NCI-H1048 (cell line): ENCODE results near the gene TNFAIP8L1.
"Not testable (repeated sequence)": the region's sequence is repeated elsewhere in the genome, so short reads cannot be mapped to it uniquely, and the experiment has no call there.

ENCODE experiments used
- DNase-seq: peaks from one replicate; lab custom pipeline; 2025; lab: John Stamatoyannopoulos, UW

Gene TNFAIP8L1

GRCh38 chr19:4678881-4679790 is 39.8 kb downstream of the TNFAIP8L1 start:
- peak; percentile 48 for DNase-seq

GRCh38 chr19:4680021-4680420 is 40.7 kb downstream of the TNFAIP8L1 start:
- not testable (repeated sequence) for DNase-seq

- DNase-seq = no peak
Observed at GRCh38 chr19:4682417-4683200, 43.3 kb downstream of the TNFAIP8L1 start.

- DNase-seq = no peak
Observed at GRCh38 chr19:4684312-4685095, 45.2 kb downstream of the TNFAIP8L1 start.

DNA sequence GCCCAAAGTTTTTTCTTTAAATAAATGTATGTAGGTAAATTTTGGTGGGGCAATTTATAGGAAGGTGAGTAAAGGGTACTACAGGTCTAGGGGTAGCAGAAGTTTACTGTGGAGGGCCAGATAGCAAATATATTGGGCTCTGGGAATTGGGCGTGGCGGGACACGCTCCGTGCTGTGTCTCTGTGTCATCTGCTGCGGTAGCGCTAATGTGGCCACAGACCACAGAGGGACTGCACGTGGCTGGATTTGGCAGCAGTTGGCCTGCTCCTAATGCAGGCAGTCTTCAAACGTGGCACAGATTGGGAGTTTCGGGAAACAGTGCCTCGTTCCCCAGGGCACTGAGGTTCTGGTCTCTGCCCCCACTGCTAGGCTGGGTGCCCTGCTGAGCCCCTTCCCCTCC is 47.4 kb downstream of the TNFAIP8L1 start:
- DNase-seq = no peak

DNA sequence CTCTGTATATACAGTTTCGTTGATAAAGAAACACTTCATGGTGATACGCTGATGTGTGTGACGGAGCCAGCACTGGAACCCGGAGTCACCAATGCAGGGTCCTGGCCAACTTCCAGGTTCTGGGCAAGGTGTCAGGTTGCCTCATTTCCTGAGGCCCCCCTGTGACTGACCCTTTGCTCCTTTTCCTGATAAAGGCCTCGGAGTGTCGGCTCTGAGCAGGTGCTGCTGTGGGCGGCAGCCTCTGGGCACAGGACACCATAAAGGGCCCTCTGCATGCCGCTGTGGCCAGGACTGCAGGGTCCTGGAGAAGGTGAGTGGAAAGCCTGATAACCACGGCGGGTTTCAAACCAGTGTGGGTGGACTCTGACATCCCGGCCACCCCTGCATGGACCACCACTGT is 48.1 kb downstream of the TNFAIP8L1 start:
- DNase-seq = no peak

DNA sequence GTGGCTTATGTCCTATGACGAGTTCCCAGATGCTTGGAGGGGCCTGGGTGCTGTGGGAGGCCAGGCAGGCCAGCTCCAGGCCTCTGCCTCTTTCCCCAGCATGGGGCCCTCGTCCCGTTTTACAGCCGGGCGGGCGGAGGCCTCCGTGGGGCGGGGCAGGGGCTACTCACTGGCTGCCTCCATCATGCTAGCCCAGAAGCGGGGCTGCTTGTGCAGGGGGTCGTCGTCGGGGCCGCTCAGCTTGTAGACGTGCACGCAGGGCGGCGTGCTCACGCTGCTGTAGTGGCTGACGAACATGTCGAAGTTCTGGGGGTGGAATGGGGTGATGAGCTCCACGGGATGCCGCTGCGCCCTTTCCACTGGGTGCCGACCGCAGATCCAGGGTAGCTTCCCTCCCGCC is 49.3 kb downstream of the TNFAIP8L1 start:
- no peak for DNase-seq

DNA sequence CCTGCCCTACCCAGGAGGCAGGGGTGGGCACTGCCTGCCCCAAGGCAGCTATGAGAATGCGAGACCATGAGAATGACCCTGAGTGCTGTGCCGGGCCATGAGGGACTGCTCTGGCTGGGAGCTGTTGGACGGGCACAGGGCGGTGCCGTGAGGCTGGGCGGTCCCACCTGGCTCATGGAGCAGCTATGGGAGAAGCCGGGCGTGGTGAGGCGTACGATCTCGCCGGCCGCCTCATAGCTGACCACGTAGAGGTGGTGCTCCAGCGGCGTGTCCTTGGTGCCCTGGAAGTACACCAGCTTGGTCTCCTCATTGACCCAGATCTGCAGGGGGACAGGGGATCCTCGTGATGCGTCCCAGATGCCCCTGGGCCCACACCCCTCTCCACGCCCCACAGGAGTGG is 50.1 kb downstream of the TNFAIP8L1 start:
- no peak for DNase-seq

- DNase-seq = no peak
Observed at GRCh38 chr19:4690361-4690760, 51.0 kb downstream of the TNFAIP8L1 start.

GRCh38 chr19:4691373-4691772 is 52.1 kb downstream of the TNFAIP8L1 start:
- no peak for DNase-seq

GRCh38 chr19:4692251-4693077 is 53.1 kb downstream of the TNFAIP8L1 start:
- DNase-seq = no peak

GRCh38 chr19:4693078-4693350 is 53.7 kb downstream of the TNFAIP8L1 start:
- no peak for DNase-seq

DNA sequence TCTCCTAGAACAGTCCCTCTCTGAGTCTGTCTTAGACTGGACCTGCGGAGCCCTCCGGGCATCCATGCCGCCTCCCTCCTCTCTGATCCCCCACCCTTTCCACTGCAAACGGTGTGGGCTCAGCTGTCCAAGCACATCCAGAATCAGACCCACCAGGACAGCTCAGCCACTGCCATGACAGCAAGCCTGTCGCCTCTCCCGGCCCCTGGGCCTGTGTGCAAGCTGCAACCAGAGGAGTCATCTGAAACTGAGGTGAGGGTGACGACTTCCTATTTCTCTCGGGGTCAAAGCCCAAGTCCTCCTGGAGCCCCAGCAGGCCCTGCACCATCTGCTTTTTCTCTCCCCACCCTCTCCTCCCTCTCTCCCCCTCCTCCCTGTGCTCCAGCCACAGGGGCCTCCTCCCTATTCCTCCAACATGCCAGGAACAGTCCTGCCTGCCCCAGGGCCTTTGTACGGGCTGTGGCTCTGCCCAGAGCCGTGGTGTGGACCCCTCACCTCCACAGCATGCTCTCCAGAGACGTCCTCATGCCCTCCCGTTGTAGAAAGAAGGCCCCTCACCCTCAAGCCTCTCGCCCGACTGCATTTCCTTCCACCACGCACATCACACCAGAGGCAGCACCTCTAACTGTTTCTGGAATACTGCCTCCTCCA is 54.3 kb downstream of the TNFAIP8L1 start:
- DNase-seq = no peak

GRCh38 chr19:4694211-4694987 is 55.1 kb downstream of the TNFAIP8L1 start:
- DNase-seq = no peak

DNA sequence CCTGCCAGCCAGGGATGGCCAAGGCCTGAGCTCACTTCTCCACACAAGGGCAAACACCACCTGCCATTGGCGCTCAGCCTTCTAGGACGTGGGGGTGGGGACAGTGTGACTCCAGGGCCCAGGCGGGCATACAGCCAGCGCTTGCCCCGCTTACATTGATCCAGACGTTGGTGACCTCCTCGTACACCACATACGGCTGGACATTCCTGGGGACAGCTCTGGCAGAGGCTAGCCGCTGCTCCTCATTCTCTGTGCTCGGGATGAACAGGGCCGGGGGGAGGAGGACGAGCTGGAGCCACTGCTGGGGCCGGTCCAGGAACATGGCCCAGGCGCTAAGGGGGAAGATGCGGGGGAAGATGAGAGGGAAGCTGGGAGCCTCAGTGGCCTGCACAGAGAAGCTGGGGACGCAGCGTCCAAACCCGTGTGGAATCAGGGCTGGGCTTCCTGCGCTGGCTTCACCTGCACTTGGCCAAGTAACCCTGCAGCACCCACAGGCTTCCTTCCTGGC is 56.0 kb downstream of the TNFAIP8L1 start:
- DNase-seq = no peak

DNA sequence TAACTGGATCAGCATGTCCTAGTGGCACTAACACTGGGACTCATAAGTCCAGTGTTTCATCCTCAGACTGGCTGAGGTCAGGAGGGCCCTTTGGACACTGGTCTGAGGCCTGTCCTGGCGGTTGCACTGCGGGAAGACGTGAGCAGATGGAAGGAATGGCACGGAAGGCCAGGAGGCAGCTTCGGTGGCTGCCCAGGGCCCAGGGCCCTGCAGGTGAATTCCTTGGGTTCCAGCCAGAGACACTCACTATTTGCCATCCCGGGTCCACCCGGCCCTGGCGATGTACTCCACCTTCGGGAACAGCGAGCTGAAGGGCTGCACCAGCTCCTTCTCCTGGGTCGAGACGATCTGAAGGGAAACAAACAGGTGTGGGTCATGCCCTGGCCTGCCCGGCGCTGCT is 58.0 kb downstream of the TNFAIP8L1 start:
- no peak for DNase-seq

- no peak for DNase-seq
Observed at GRCh38 chr19:4699826-4700692, 60.7 kb downstream of the TNFAIP8L1 start.

DNA sequence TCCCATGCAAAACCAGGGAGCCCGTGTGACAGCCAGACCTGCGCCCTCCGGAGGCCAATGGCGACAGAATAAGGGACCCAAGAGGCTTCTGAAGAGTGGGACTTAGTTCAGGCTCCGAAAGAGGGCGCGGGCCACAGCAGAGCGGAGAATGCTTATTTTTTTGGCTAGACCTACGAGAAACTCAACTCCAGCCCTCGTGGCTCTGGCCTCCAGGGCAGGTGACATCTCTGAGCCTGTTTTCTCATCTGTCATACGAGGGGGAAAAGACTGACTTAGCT is 61.3 kb downstream of the TNFAIP8L1 start:
- no peak for DNase-seq

- DNase-seq = no peak
Observed at GRCh38 chr19:4701557-4701956, 62.2 kb downstream of the TNFAIP8L1 start.
